ENCODE data around the gene KLHL15. TPM values are rescaled to one million over a fixed set of nuclear protein-coding genes. Genes with fewer than 3 reads are reported as not detected.
A peak's percentile ranks its signal among the peaks of the same experiment; 100 is the strongest.
"Not testable (repeated sequence)": the region's sequence is repeated elsewhere in the genome, so short reads cannot be mapped to it uniquely, and the experiment has no call there.

KLHL15 gene
- total and polyA plus RNA-seq, 2 donors (not counting 3 experiments of a cell fraction or from before 2014, with no cell fraction given), result 1.4 to 3.6 TPM

DNA sequence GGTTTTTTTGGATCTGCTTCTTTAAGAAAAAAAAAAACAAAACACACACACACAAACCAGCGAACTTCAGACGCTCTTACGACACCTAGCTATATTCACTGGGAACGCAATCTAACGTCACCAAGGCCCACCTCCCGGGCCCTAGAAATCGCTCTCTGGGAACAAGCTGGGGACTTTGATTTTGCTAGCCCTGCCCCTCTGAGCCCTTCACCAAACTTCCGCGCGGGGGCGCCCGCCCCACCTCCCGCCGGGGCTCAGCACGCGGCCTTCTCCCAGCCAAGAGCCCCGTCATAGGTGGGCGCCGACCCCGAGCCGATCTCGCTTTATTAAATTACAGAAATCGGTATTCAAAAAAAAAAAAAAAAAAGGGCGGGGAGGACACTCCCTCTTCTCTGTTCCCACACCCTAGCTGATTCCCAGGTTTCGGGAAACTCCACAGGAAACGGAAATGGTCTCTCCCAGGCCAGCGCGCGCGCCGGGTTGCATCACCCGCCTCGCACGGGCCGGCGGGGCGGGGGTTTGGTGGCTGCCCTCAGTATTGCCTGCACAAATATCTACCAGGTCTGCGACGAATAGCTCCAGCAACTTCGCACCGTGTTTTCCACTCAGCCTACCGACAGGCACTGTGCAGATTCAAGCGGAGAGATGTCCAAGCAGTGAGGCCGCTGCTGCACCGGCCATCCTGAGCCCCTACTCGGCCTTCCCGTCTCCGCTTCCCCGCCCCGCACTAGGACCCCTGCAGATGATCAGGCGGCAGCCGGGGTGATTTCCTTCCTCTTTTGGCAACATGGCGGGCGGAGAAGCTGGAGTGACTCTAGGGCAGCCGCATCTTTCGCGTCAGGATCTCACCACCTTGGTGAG is 27.4 kb upstream of the KLHL15 start, which contains the start of gene EIF2S3:
EIF2S3 (plus strand) TSS at position 775 of the 861 bp plus-strand sequence; CDS start at position 788, 13 bp downstream.
- BruUV-seq (replicated peaks), result TSS peak; percentile 83
- ChIA-PET POLR2A (interaction anchor here (0.6 to 2.8 kb wide), 8 partner anchors 11 to 271 kb away, joined by 3 to 14 read pairs (median 5); partner anchors contain the start of gene SAT1), CTCF (interaction anchor here (0.6 to 3.4 kb wide), 25 partner anchors 11 to 387 kb away, joined by 3 to 41 read pairs (median 3); partner anchors contain the start of genes ACOT9, APOO, CXorf58 and KLHL15)
- intact Hi-C loops (cut with micrococcal nuclease) (loop anchor here (1.0 to 10.0 kb wide), 5 partner anchors 29 to 360 kb away; partner anchors contain the start of genes ACOT9, CXorf58 and SAT1), dilution Hi-C loops (cut with MboI; ENCODE audit: extremely low pct_ligation_motif_present, low sequenced_read_pairs) (no loop called here)
- peaks cover 0 to 3% of the 10 kb centered on the region in 2 experiments for H3K36me3 ChIP-seq (ENCODE audit: control insufficient read depth in 2 of 2, extremely low read depth in 1 of 2, insufficient read depth in 2 of 2, low read length in 2 of 2)
- H3K9me3 ChIP-seq (replicated peaks; ENCODE audit: control insufficient read depth, insufficient read depth, low read length), result no peaks in the 10 kb centered on the region
- H3K4me3 ChIP-seq (replicated peaks in 1 of 3; ENCODE audit: insufficient read depth in 1 of 3, low read depth in 1 of 3, low read length in 3 of 3), result peak within 1 kb of the TSS in 2 of 3 experiments; percentile 49 to 85
- peaks cover 14% of the 10 kb centered on the region for H3K79me2 ChIP-seq (ENCODE audit: control insufficient read depth, insufficient read depth, low read length)
- no peaks in the 10 kb centered on the region for H3K27me3 ChIP-seq (ENCODE audit: control insufficient read depth in 2 of 2, insufficient read depth in 2 of 2, low read length in 2 of 2)
- TF ChIP-seq POLR2A (IDR thresholded peaks at IDR 0.05; ENCODE audit: low read depth, low read length), result peak; percentile 66
- TF ChIP-seq POLR2AphosphoS5 (IDR thresholded peaks at IDR 0.05; ENCODE audit: insufficient read depth, low read depth, low read length), result peak; percentile 38
- TF ChIP-seq GATA2 (IDR thresholded peaks at IDR 0.05; ENCODE audit: insufficient read depth, insufficient read length, low read depth, low read length), result no peak
- TF ChIP-seq, protein P1, sequence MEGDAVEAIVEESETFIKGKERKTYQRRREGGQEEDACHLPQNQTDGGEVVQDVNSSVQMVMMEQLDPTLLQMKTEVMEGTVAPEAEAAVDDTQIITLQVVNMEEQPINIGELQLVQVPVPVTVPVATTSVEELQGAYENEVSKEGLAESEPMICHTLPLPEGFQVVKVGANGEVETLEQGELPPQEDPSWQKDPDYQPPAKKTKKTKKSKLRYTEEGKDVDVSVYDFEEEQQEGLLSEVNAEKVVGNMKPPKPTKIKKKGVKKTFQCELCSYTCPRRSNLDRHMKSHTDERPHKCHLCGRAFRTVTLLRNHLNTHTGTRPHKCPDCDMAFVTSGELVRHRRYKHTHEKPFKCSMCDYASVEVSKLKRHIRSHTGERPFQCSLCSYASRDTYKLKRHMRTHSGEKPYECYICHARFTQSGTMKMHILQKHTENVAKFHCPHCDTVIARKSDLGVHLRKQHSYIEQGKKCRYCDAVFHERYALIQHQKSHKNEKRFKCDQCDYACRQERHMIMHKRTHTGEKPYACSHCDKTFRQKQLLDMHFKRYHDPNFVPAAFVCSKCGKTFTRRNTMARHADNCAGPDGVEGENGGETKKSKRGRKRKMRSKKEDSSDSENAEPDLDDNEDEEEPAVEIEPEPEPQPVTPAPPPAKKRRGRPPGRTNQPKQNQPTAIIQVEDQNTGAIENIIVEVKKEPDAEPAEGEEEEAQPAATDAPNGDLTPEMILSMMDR (IDR thresholded peaks at IDR 0.05; ENCODE audit: extremely low read depth in 1 of 2, insufficient read depth in 1 of 2, low read depth in 1 of 2, low read length in 2 of 2), result peak; percentile 53 to 68
- TF ChIP-seq, protein P2, sequence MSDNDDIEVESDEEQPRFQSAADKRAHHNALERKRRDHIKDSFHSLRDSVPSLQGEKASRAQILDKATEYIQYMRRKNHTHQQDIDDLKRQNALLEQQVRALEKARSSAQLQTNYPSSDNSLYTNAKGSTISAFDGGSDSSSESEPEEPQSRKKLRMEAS (IDR thresholded peaks at IDR 0.05; ENCODE audit: insufficient read depth, insufficient read length), result peak; percentile 9
- H4K20me1 ChIP-seq (replicated peaks; ENCODE audit: control insufficient read depth, extremely low read depth, insufficient read depth, low read length), result no peaks in the 10 kb centered on the region
- DNase-seq (ENCODE audit: low read depth, low spot score), result peak; percentile 95
- peaks cover 5% of the 10 kb centered on the region for H3K4me1 ChIP-seq (ENCODE audit: control insufficient read depth, extremely low read depth, insufficient read depth, low read length)
- no peaks in the 10 kb centered on the region for H3K9me1 ChIP-seq (replicated peaks; ENCODE audit: control insufficient read depth, extremely low read depth, insufficient read depth, low read length)
- H3K27ac ChIP-seq (ENCODE audit: insufficient read depth, low read depth, low read length), result peak within 1 kb of the TSS; percentile 79
- H3K9ac ChIP-seq (replicated peaks; ENCODE audit: extremely low read depth, insufficient read depth, low read length), result peak within 1 kb of the TSS; percentile 74
- H3K4me2 ChIP-seq (ENCODE audit: insufficient read depth, low read length), result peak within 1 kb of the TSS; percentile 98
- peak; percentile 85 for FAIRE-seq
- peak within 1 kb of the TSS; percentile 38 for H2AFZ ChIP-seq (ENCODE audit: low read depth, low read length)

DNA sequence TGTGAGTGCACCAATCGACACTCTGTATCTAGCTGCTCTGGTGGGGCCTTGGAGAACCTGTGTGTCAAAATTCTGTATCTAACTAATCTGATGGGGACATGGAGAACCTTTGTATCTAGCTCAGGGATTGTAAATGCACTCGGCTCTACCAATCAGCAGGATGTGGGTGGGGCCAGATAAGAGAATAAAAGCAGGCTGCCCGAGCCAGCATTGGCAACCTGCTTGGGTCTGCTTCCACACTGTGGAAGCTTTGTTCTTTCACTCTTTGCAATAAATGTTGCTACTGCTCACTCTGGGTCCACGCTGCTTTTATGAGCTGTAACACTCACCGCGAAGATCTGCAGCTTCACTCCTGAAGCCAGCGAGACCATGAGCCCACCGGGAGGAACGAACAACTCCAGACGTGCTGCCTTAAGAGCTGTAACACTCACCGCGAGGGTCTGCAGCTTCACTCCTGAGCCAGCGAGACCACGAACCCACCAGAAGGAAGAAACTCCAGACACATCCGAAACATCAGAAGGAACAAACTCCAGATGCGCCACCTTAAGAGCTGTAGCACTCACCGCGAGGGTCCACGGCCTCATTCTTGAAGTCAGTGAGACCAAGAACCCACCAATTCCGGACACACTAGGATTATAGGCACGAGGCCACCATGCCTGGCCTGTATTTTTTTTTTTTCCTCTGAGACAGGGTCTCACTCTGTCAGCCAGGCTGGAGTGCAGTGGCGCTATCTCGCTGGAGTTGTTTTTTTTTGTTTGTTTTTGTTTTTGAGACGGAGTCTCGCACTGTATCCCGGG is 23.7 kb upstream of the KLHL15 start:
- H3K9ac ChIP-seq (replicated peaks; ENCODE audit: extremely low read depth, insufficient read depth, low read length); H3K27me3 ChIP-seq (ENCODE audit: control insufficient read depth in 2 of 2, insufficient read depth in 2 of 2, low read length in 2 of 2); H3K36me3 ChIP-seq (ENCODE audit: control insufficient read depth in 2 of 2, extremely low read depth in 1 of 2, insufficient read depth in 2 of 2, low read length in 2 of 2); BruUV-seq (replicated peaks); H4K20me1 ChIP-seq (replicated peaks; ENCODE audit: control insufficient read depth, extremely low read depth, insufficient read depth, low read length); H3K27ac ChIP-seq (ENCODE audit: insufficient read depth, low read depth, low read length); H3K9me1 ChIP-seq (replicated peaks; ENCODE audit: control insufficient read depth, extremely low read depth, insufficient read depth, low read length); DNase-seq (ENCODE audit: low read depth, low spot score); H3K4me1 ChIP-seq (ENCODE audit: control insufficient read depth, extremely low read depth, insufficient read depth, low read length); FAIRE-seq; H3K79me2 ChIP-seq (ENCODE audit: control insufficient read depth, insufficient read depth, low read length); H2AFZ ChIP-seq (ENCODE audit: low read depth, low read length); H3K4me2 ChIP-seq (ENCODE audit: insufficient read depth, low read length); dilution Hi-C loops (cut with MboI; ENCODE audit: extremely low pct_ligation_motif_present, low sequenced_read_pairs); H3K9me3 ChIP-seq (replicated peaks; ENCODE audit: control insufficient read depth, insufficient read depth, low read length); POLR2A ChIA-PET; H3K4me3 ChIP-seq (replicated peaks in 1 of 3; ENCODE audit: insufficient read depth in 1 of 3, low read depth in 1 of 3, low read length in 3 of 3): not testable (repeated sequence)
- CTCF ChIA-PET, result interaction anchor here (1.1 kb wide), 1 partner anchor 175 kb away, joined by 3 read pairs; no protein-coding TSS in a partner anchor
- intact Hi-C loops (cut with micrococcal nuclease), result loop anchor here (10.0 kb wide), 1 partner anchor 356 kb away; no protein-coding TSS in a partner anchor
